MM.1S (cell line): ENCODE measurements around the gene SWAP70.

Experiments used
- DNase-seq: peaks from one replicate; pipeline ENCODE4 v3.0.0-alpha.2; 2015
- H2AFZ ChIP-seq: fragments of 300-600 bp; sonication (generic); 2 replicates; pipeline ENCODE4 v1.6.0; 2016; ENCODE audit warnings: antibody characterized with exemption, low read length
- H3F3A ChIP-seq: fragments of 300-600 bp; sonication (generic); 2 replicates; pipeline ENCODE4 v1.6.1; 2016; ENCODE audit warnings: mild to moderate bottlenecking, antibody characterized with exemption, low read length, moderate library complexity, mixed read lengths; ENCODE audit not compliant: insufficient read depth
- H3K27ac ChIP-seq: fragments of 300-600 bp; sonication (generic); 2 replicates; pipeline ENCODE4 v1.5.1; 2016; ENCODE audit warnings: mild to moderate bottlenecking, low read length
- H3K27me3 ChIP-seq: fragments of 300-600 bp; sonication (generic); replicated peaks from 2 replicates; pipeline ENCODE4 v1.6.0; 2016; ENCODE audit warnings: low read length; ENCODE audit not compliant: insufficient read depth
- H3K36me3 ChIP-seq: fragments of 300-600 bp; sonication (generic); replicated peaks from 2 replicates; pipeline ENCODE4 v1.6.1; 2016; ENCODE audit warnings: mild to moderate bottlenecking, low read length, mixed read lengths; ENCODE audit not compliant: insufficient read depth
- H3K4me1 ChIP-seq: fragments of 300-600 bp; sonication (generic); 2 replicates; pipeline ENCODE4 v1.6.1; 2016; ENCODE audit warnings: low read length, mixed read lengths
- H3K4me2 ChIP-seq: fragments of 300-600 bp; sonication (generic); 2 replicates; pipeline ENCODE4 v1.6.0; 2016; ENCODE audit warnings: low read depth, low read length
- H3K4me3 ChIP-seq: fragments of 300-600 bp; sonication (generic); 2 replicates; pipeline ENCODE4 v1.5.1; 2016; ENCODE audit warnings: low read length, mixed read lengths
- H3K79me2 ChIP-seq: fragments of 300-600 bp; sonication (generic); 2 replicates; pipeline ENCODE4 v1.6.1; 2016; ENCODE audit warnings: mixed run types, low read length, mixed read lengths
- H3K9ac ChIP-seq: fragments of 300-600 bp; sonication (generic); 2 replicates; pipeline ENCODE4 v1.6.1; 2016; ENCODE audit warnings: low read length, mixed read lengths
- H3K9me2 ChIP-seq: fragments of 300-600 bp; sonication (generic); replicated peaks from 2 replicates; pipeline ENCODE4 v1.6.1; 2016; ENCODE audit warnings: mild to moderate bottlenecking, low read length, mixed read lengths; ENCODE audit not compliant: insufficient read depth
- H3K9me3 ChIP-seq: fragments of 300-600 bp; sonication (generic); replicated peaks from 2 replicates; pipeline ENCODE4 v1.6.1; 2016; ENCODE audit warnings: mild to moderate bottlenecking, low read length, mixed read lengths; ENCODE audit not compliant: insufficient read depth
- H4K20me1 ChIP-seq: fragments of 300-600 bp; sonication (generic); 2 replicates; pipeline ENCODE4 v1.6.1; 2016; ENCODE audit warnings: mild to moderate bottlenecking, low read length, moderate library complexity, mixed read lengths; ENCODE audit not compliant: insufficient read depth
- CTCF ChIP-seq: fragments of 300-600 bp; sonication (generic); IDR thresholded peaks from 2 replicates; pipeline ENCODE4 v1.5.1; 2016; ENCODE audit warnings: antibody characterized with exemption, low read length, mixed read lengths
- EZH2 ChIP-seq: fragments of 300-600 bp; sonication (generic); optimal IDR thresholded peaks from 2 replicates; pipeline ENCODE3; 2017; ENCODE audit warnings: low read depth, mild to moderate bottlenecking, antibody characterized with exemption, low read length, mixed read lengths
- EZH2phosphoT487 ChIP-seq: fragments of 300-600 bp; sonication (generic); IDR thresholded peaks from 2 replicates; pipeline ENCODE4 v1.6.1; 2018; ENCODE audit warnings: antibody characterized with exemption, low read length

Gene SWAP70

GRCh38 chr11:9774591-9775397, 110.9 kb downstream of the SWAP70 start:
- no peaks in the 10 kb centered on the region for H4K20me1 ChIP-seq
- no peak overlapping the region for H3K4me3 ChIP-seq
- no peaks in the 10 kb centered on the region for H3K9me3 ChIP-seq
- DNase-seq: no peak
- H3K36me3 ChIP-seq: no peaks in the 10 kb centered on the region
- no peaks in the 10 kb centered on the region for H3K9me2 ChIP-seq
- no peaks in the 10 kb centered on the region for H3K79me2 ChIP-seq
- no peak overlapping the region for H3K4me2 ChIP-seq
- H3K27me3 ChIP-seq: no peaks in the 10 kb centered on the region
- H3K4me1 ChIP-seq: no peaks in the 10 kb centered on the region
- H2AFZ ChIP-seq: no peak overlapping the region
- TF ChIP-seq CTCF: no peak
- TF ChIP-seq EZH2: no peak
- TF ChIP-seq EZH2phosphoT487: no peak
- H3K9ac ChIP-seq: no peak overlapping the region
- H3K27ac ChIP-seq: no peak overlapping the region
- no peaks in the 10 kb centered on the region for H3F3A ChIP-seq

GRCh38 chr11:9775398-9775779, 111.5 kb downstream of the SWAP70 start:
- Histone ChIP-seq H3F3A (no peaks in the 10 kb centered on the region), H3K4me2 (no peak overlapping the region), H2AFZ (no peak overlapping the region), H3K9me3 (no peaks in the 10 kb centered on the region), H3K9ac (no peak overlapping the region), H3K27me3 (no peaks in the 10 kb centered on the region), H4K20me1 (no peaks in the 10 kb centered on the region), H3K4me1 (no peaks in the 10 kb centered on the region), H3K4me3 (no peak overlapping the region), H3K9me2 (no peaks in the 10 kb centered on the region), H3K79me2 (no peaks in the 10 kb centered on the region), H3K36me3 (no peaks in the 10 kb centered on the region), H3K27ac (no peak overlapping the region)
- DNase-seq: no peak
- TF ChIP-seq CTCF (no peak), EZH2 (no peak), EZH2phosphoT487 (no peak)

GRCh38 chr11:9776203-9776602, 112.3 kb downstream of the SWAP70 start:
- Histone ChIP-seq H3K9ac (no peak overlapping the region), H2AFZ (no peak overlapping the region), H3K79me2 (no peaks in the 10 kb centered on the region), H3F3A (no peaks in the 10 kb centered on the region), H3K27ac (no peak overlapping the region), H3K4me3 (no peak overlapping the region), H3K27me3 (no peaks in the 10 kb centered on the region), H3K4me1 (no peaks in the 10 kb centered on the region), H3K36me3 (no peaks in the 10 kb centered on the region), H3K9me3 (no peaks in the 10 kb centered on the region), H4K20me1 (no peaks in the 10 kb centered on the region), H3K4me2 (no peak overlapping the region), H3K9me2 (no peaks in the 10 kb centered on the region)
- TF ChIP-seq EZH2phosphoT487 (no peak), EZH2 (no peak), CTCF (no peak)
- DNase-seq: no peak
